Forelimb muscle (tissue), 1 donor: ENCODE results near the gene DHX30. TPM values are rescaled to one million over a fixed set of nuclear protein-coding genes. Genes with fewer than 3 reads are reported as not detected.
"Not testable (repeated sequence)": the region's sequence is repeated elsewhere in the genome, so short reads cannot be mapped to it uniquely, and the experiment has no call there.

Source experiments
- DNase-seq: peaks from one replicate; pipeline ENCODE4 v3.0.0-alpha.2; 2013; ENCODE audit warnings: low read depth
- polyA plus RNA-seq: library from polyadenylated mRNA; unstranded; fragments of 120-200 nt; gene quantifications from one replicate; pipeline ENCODE4 v1.2.1, GENCODE V29; 2013; ENCODE audit not compliant: insufficient read length

DHX30 gene, protein sequence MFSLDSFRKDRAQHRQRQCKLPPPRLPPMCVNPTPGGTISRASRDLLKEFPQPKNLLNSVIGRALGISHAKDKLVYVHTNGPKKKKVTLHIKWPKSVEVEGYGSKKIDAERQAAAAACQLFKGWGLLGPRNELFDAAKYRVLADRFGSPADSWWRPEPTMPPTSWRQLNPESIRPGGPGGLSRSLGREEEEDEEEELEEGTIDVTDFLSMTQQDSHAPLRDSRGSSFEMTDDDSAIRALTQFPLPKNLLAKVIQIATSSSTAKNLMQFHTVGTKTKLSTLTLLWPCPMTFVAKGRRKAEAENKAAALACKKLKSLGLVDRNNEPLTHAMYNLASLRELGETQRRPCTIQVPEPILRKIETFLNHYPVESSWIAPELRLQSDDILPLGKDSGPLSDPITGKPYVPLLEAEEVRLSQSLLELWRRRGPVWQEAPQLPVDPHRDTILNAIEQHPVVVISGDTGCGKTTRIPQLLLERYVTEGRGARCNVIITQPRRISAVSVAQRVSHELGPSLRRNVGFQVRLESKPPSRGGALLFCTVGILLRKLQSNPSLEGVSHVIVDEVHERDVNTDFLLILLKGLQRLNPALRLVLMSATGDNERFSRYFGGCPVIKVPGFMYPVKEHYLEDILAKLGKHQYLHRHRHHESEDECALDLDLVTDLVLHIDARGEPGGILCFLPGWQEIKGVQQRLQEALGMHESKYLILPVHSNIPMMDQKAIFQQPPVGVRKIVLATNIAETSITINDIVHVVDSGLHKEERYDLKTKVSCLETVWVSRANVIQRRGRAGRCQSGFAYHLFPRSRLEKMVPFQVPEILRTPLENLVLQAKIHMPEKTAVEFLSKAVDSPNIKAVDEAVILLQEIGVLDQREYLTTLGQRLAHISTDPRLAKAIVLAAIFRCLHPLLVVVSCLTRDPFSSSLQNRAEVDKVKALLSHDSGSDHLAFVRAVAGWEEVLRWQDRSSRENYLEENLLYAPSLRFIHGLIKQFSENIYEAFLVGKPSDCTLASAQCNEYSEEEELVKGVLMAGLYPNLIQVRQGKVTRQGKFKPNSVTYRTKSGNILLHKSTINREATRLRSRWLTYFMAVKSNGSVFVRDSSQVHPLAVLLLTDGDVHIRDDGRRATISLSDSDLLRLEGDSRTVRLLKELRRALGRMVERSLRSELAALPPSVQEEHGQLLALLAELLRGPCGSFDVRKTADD
- polyA plus RNA-seq: 39.4 TPM

DNA sequence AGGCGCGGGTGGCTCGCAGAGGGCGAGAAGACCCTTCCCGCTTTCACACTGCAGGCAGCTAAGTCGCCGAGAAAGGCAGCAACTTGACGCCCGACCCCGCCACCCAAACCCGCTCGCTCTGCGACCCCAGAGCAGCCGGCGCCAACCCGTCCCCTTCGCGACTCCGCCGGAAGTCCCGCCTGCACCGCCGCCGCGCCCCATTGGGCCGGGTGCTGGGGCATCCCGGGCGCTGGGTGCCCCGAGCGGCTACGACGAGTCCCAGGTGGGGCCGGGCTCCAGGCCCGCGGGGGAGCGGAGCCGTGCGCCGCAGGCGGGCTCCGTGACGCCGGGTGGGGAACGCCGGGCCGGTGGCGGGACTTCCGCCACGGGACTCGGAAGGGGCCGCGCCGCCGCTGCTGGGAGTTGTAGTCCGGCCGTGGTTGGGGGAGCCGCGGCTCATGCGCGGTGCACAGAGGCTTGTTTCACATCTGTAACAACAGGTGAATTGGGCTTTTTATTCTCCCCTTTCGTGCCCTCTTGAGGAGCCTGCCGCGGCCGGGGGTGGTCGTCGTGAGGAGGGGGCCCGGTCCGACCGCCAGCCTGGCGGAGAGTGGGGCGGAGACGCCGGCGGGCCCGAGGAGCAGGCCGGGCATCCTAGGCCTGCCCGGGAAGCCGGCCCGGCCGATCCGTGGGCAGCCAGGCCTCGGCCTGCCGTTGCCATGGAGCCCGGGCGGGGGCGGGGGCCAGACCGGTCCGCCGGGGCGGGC lies at the start of gene DHX30:
DHX30 (plus strand) TSS at position 405 of the 746 bp plus-strand sequence. CDS start 7,546 bp downstream, outside the sequence.
- DNase-seq: no peak

DNA sequence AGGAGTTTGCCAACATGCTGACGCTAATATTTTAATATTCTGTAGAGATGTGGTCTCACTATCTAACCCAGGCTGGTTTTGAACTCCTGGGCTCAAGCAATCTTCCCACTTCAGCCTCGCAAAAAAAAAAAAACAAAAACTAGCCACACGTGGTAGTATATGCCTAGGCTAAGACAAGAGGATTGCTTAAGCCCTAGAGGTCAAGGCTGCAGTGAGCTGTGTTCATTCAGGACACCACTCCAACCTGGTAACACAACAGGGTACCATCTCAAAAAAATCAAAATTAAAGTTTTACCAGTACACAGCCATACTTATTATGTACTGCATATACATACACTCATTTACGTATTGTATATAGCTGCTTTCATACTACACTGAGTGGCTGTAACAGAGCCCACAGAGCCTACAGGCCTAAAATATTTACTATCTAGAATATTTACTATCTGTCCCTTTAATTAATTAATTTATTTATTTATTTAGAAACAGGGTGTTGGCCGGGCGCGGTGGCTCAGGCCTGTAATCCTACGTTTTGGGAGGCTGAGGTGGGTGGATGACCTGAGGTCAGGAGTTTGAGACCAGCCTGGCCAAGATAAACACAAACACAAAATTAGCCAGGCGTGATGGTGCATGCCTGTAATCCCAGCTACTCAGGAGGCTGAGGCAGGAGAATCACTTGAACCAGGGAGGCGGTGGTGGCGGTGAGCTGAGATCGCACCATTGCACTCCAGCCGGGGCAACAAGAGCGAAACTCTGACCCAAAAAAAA lies 44.5 kb upstream of the DHX30 start:
- DNase-seq: no peak

DNA sequence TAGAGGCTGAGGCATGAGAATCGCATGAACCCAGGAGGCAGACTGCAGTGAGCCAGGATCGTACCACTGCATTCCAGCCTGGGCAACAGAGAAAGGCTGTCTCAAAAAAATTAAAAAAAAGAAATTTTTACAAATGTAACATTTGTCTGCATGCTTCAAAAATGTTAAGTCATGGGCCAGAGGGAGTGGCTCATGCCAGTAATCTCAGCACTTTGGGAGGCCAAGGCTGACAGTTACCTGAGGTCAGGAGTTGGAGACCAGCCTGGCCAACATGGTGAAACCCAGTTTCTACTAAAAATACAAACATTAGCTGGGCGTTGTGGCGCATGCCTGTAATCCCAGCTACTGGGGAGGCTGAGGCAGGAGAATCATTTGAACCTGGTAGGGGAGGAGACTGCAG lies 42.7 kb upstream of the DHX30 start:
- DNase-seq: not testable (repeated sequence)

DNA sequence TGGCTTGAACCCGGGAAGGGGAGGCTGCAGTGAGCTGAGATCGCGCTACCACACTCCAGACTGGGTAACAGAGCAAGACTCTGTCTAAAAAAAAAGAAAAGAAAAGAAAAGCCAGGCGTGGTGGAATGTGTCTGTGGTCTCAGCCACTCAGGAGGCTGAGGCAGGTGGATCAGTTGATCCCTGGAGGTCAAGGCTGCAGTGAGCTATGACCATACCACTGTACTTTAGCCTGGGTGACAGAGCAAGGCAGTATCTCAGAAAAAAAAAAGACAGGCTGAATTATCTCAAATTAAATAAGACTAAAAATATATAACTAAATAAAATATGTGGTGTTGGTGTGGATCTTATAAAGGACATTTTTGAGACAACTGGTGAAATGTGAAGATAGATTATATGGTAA lies 41.9 kb upstream of the DHX30 start:
- no peak for DNase-seq

DNA sequence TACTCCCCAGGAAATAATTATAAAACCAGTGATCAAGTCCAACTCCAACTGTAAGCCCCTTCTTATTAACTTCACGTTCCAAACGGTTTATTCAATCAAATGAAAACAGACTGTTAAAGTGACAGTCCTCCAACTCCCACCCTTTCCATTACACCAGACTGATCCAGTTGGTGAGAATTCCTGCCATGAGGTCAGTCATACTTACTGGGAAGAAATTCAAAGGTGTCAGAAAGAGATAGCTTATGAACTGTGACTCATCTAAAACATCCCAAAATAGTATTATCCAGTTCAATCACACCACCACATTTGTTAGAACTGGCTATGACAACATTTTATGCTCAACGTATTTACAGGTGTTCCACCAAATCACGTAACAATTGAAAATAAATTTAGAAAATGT lies 40.7 kb upstream of the DHX30 start:
- DNase-seq: no peak

DNA sequence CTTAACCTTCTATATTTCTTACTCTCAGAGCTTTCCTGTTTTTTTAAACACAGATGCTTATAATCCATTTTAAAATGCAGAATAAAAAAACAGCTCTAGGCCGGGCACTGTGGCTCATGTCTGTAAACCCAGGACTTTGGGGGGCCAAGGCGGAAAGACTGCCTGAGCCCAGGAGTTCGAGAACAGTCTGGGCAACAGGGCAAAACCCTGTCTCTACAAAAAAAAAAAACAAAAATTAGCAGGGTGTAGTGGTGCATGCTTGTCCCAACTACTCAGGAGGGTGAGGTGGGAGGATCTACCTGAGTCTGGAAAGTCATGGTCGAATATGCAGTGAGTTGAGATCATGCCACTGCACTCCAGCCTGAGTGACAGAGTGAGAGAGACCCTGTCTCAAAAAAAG lies 36.8 kb upstream of the DHX30 start:
- DNase-seq: no peak

DNA sequence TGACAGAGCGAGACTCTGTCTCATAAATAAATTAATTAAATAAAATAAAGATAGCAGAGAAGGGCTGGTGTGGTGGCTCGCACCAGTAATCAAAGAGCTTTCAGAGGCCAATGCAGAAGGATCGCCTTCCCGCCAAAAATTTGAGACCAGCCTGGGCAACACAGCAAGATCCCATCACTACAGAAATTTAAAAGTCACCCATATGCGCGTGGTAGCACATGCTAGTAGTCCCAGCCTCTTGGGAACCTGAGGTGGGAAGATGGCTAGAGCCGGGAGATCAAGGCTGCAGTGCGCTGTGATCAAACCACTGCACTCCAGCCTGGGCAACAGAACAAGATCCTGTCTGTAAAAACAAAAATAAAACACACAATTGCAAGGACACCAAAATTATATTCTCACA lies 30.9 kb upstream of the DHX30 start:
- no peak for DNase-seq

DNA sequence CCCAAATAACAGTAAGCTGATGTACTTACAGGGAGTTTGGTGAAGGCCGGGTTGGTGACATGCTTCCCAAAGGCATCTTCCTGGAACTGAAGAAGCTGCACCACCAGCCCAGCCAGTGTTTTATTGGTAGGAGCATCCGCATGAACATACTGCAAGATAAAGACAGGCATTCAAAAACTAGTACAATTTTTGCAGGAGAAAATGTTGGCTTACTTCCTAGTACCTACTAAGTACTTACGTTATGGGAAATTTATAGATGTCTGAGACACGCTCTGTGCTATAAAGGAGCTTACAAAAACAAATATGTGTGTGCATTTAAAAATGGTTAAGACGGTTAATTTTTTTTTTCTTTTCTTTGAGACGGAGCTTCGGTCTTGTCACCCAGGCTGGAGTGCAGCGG lies 30.1 kb upstream of the DHX30 start:
- DNase-seq: no peak

DNA sequence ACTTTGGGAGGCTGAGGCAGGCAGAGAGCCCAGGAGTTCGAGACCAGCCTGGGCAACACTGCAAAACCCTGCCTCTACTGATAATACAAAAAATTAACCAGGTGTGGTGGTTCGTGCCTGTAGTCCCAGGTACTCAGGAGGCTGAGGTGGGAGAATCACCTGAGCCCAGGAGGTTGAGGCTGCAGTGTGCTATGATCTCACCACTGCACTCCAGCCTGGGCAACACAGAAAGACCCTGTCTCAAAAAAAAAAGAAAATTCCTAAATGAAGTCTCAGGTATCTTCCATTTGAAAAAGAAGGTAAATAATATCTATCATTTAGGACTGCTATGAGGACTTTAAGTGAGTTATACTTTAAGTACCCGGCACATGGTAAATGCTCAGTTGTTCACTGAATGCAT lies 24.2 kb upstream of the DHX30 start:
- no peak for DNase-seq

DNA sequence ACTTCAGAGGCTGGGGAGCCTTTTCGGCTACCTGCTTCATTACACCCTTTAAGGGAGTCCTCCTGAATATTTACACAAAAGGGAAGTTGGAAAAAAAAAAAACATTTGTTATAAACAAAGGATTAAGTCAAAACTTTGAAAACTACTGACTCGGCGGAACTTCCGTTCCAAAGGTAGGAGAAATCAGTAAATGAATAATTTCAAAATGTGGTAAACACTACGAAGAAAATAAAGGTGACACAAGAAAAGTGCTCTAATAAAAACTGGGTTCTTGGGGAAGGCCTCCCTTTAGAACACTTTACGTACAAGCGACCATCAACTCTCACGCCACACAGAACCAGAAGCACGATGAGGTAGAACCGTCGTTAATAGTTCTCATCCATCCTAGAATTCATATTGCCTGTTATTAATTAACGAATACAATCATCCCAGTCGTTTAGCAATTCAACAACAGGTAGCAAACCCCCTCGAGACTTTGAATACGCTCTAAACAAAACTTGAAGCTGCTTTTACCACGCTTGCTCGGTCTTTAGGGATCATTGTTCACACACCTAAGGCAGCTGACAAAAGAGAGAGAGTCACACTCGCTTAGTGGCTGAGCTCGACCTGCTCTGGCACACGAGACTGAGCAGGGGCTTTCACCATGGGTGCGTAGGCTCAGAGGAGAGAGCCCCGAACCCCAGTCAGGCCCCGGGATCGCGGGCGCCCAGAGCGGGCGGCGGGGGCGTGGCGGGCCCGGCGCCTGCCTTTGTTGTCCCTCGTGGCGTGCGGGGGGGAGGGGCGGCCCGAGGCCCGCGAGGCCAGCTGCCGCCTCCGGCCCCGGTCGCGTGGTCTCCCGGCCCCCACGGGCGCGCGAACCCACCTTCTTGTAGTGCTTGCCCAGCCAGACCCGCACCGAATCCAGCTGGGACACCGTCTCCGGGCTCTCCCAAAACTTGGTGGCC lies 21.9 kb upstream of the DHX30 start:
- DNase-seq: no peak

DNA sequence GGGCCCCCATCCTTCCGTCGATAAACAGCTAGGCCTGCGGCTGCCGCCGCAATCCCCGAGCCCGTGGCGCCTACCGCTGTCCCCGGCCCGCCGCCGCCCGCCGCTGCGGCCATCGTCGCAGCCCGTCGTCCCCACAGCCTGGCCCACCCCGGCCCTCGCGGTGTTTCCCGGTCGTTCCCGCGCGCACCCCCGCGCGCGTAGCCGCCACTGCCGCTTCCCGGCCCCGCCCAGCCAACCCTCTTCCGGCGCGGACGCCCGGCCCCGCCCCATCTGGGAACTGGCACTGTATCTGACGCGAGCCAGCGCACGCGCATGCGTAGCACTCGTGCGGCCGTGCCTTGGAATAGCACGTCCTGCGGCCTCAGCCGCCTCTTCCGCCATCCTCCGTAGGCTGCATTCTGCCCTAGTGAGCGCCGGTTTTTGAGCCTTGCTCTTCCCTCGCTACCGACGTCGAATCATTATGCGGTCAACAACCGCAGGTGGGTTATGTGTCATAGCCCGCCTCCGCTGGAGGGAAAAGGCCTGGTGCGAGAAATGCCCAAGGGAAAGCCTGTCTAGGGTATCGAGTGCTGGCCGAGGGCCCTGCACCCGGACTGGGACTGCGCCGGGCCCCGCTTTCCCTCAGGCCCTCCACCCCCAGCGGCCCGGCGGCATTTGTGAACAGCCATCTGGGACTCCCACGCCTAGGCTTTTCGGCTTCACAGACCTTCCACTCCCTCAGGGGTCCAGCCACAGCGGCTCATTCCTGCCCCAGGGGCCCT lies 21.1 kb upstream of the DHX30 start, which contains the start of gene SMARCC1:
SMARCC1 (minus strand) TSS at position 209 of the 761 bp plus-strand sequence; CDS start at position 113, 96 bp downstream.
- DNase-seq: peak; percentile 91

DNA sequence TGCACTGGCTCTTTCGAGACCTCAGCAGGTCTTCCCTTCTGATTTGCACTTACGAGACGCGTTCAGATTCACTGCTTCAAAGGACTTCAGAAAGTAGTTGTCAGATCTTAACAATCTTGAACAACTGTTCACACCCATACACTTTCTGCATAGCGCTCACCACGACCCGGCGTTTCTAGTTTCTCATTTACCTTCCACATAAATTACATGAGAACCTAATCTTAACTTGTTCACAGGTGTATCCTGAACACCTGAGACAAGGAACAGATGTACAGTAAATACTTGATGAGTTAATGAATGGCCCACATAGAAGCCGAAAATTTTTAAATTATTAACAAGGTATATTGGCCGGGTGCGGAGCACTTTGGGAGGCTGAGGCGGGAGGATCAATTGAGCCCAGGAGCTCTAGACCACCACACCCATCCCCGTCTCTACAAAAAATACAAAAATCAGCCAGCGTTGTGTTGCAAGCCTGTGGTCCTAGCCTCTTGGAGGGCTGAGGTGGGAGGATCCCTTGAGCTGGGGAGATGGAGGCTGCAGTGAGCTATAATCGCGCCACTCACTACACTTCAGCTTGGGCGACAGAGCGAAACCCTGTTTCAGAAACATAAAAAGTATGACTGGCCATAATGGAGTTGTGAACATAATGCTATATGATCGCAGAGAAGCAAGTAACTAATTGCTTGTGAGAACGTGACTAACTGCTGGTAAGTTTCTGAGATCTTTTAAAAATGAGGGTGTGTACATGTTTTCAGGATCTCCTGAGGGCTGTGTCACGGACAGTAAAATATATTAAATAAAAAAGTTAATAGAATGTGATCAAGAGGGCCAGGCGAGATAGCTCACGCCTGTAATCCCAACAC lies 20.3 kb upstream of the DHX30 start:
- no peak for DNase-seq

DNA sequence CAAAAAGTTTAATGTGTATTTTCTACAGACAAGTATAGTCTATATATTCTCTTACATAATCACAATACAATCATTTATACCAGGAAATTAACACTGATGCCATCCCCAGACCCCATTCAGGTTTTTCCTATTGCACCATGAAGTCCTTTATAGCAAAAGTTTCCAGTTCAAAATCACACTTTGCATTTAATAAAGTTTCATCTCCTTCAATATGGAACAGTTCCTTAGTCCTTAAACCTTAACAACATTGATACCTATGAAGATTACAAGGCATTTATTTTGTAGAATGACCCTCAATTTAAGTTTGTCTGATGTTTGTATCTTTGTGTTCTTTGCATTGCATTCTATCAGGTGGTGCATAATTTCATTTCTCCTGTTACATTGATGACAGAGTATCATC lies 19.3 kb upstream of the DHX30 start:
- no peak for DNase-seq

DNA sequence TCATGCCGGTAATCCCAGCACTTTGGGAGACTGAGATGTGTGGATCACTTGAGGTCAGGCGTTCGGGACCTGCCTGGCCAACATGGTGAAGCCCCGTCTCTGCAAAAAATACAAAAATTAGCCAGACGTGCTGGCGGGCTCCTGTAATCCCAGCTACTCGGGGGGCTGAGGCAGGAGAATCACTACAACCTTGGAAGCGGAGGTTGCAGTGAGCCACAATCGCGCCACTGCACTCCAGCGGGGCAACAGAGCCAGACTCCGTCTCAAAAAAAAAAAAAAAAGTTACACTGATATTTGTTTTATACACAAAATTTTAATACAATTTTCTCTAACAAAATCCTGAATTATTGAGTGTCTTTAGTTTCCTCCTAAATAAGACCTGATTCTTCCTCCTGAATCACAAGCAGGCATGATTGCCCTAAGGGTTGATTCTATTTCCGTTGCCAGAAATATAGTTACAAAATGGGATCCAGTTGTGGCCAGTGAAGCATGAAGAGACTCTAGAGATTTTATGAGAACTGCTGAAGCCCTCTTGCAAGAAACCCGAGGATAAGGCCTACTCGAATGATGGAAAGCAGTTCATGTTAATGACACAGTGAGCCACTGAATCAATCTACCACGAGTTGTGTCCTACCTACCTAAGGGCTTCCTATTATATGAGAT lies 11.6 kb upstream of the DHX30 start:
- DNase-seq: no peak

DNA sequence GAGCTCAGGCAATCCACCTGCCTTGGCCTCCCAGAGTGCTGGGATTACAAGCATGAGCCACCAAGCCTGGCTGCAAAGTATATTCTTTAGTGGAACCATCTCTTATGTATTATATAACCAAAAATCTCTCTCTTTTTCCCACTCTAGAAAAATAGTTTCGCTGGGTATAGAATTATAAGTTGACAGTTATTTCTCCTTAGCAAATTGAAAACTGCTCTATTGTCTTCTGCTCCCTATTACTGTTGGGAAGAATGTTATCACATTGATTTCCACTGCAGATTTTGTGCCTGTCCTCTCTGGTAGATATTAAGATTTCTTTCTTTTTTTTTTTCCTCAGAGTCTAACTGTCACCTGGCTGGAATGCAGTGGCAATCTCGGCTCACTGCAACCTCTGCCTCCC lies 10.2 kb upstream of the DHX30 start:
- DNase-seq: no peak

DNA sequence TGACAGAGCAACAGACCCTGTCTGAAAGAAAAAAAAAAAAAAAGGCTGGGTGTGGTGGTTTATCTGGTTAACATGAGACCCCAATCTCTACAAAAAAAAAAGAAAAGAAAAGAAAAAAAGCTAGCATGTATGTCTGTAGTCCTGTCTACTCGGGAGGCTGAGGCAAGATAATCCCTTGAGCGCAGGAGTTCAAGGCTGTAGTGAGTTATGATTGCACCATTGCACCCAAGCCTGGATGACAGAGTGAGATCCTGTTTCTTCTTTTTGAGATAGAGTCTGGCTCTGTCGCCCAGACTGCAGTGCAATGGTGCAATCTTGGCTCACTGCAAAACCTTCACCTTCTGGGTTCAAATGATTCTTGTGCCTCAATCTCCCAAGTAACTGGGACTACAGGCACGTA lies 8.4 kb upstream of the DHX30 start:
- no peak for DNase-seq

DNA sequence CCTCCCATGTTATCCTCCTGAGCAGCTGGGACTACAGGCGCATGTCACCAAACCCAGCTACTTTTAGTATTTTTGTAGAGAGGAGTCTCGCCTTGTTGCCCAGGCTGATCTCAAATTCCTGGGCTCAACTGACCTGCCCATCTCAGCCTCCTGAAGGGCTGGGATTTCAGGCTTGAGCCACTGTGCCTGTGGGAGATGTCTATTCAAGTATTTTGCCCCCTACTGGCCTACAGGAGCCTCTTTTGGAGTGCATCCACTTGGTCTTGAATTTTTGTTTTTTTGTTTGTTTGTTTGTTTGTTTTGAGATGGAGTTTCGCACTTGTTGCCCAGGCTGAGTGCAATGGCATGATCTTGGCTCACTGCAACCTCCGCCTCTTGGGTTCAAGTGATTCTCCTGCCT lies 3.2 kb upstream of the DHX30 start:
- no peak for DNase-seq
